ENCODE measurements around the gene ADARB2. TPM values are rescaled to one million over a fixed set of nuclear protein-coding genes. Genes with fewer than 3 reads are reported as not detected.

The ADARB2 gene
- total and polyA plus RNA-seq, 11 donors: 0.07 to 1.2 (median 0.28) TPM; not detected in 4

GRCh38 chr10:1294748-1295147, 442.6 kb downstream of the ADARB2 start:
- 73 to 84% (median 79%) methylated on average over 7 of the region's 7 CpGs for WGBS, 4 donors
- peaks cover 0 to 34% (median 5%) of the 10 kb centered on the region in 9 donors for H3K27me3 ChIP-seq
- ATAC-seq: no peak

GRCh38 chr10:1293636-1294435, 443.5 kb downstream of the ADARB2 start:
- H3K9me3 ChIP-seq: no peaks in the 10 kb centered on the region
- H3K4me3 ChIP-seq: no peak overlapping the region
- no peaks in the 10 kb centered on the region for H3K36me3 ChIP-seq
- 47 to 57% (median 49%) methylated on average over 10 of the region's 10 CpGs for WGBS, 4 donors
- DNase-seq: peak in 2 of 5 donors; percentile 0 to 2
- peaks cover 0 to 30% (median 3%) of the 10 kb centered on the region in 9 donors for H3K27me3 ChIP-seq
- ATAC-seq: no peak
- no peaks in the 10 kb centered on the region for H3K4me1 ChIP-seq
- intact Hi-C loops (cut with DNase I): no loop called here
- H3K27ac ChIP-seq: no peak overlapping the region
- TF ChIP-seq CTCF (IDR thresholded peaks at IDR 0.05) (no peak), POLR2A (IDR thresholded peaks at IDR 0.05) (no peak)

More at GRCh38 chr10:1294748-1295147, 442.6 kb downstream of the ADARB2 start:
- peak in 1 of 5 donors; percentile 6 for DNase-seq
- H3K9me3 ChIP-seq: no peaks in the 10 kb centered on the region
- no peak for TF ChIP-seq CTCF (IDR thresholded peaks at IDR 0.05)
- H3K4me3 ChIP-seq: no peak overlapping the region
- no peaks in the 10 kb centered on the region for H3K4me1 ChIP-seq
- H3K36me3 ChIP-seq: no peaks in the 10 kb centered on the region
- intact Hi-C loops (cut with DNase I): no loop called here
- H3K27ac ChIP-seq: no peak overlapping the region

GRCh38 chr10:1293157-1293556, 444.2 kb downstream of the ADARB2 start:
- no peak overlapping the region for H3K27ac ChIP-seq
- 16 to 27% (median 22%) methylated on average over 5 of the region's 5 CpGs for WGBS, 4 donors
- ATAC-seq: no peak
- no peak overlapping the region for H3K4me3 ChIP-seq
- no peaks in the 10 kb centered on the region for H3K36me3 ChIP-seq
- intact Hi-C loops (cut with DNase I): no loop called here
- H3K27me3 ChIP-seq: peaks cover 0 to 30% (median 3%) of the 10 kb centered on the region in 9 donors
- H3K9me3 ChIP-seq: no peaks in the 10 kb centered on the region
- H3K4me1 ChIP-seq: no peaks in the 10 kb centered on the region
- no peak for DNase-seq
- TF ChIP-seq POLR2A (IDR thresholded peaks at IDR 0.05) (no peak), CTCF (IDR thresholded peaks at IDR 0.05) (no peak)

- WGBS, 4 donors: 52 to 63% (median 61%) methylated on average over 13 of the region's 13 CpGs
- no peaks in the 10 kb centered on the region for H3K36me3 ChIP-seq
- intact Hi-C loops (cut with DNase I): no loop called here
- H3K27ac ChIP-seq: no peak overlapping the region
- peak in 1 of 5 donors; percentile 11 for DNase-seq
- peaks cover 0 to 30% (median 2%) of the 10 kb centered on the region in 9 donors for H3K27me3 ChIP-seq
- TF ChIP-seq POLR2A (IDR thresholded peaks at IDR 0.05): no peak
- no peak for TF ChIP-seq CTCF (IDR thresholded peaks at IDR 0.05)
- no peaks in the 10 kb centered on the region for H3K9me3 ChIP-seq
- no peaks in the 10 kb centered on the region for H3K4me1 ChIP-seq
- no peak for ATAC-seq
- no peak overlapping the region for H3K4me3 ChIP-seq
Observed at GRCh38 chr10:1292611-1293031, 444.7 kb downstream of the ADARB2 start.
